Hepatocyte (in vitro differentiated cells): ENCODE measurements around the gene RREB1.

ENCODE experiments used
- CTCF ChIP-seq: fragments of 200-600 bp; sonication (generic); IDR thresholded peaks from 2 replicates; pipeline ENCODE4 v1.5.1; 2016; ENCODE audit warnings: antibody characterized with exemption, mild to moderate bottlenecking; ENCODE audit not compliant: poor library complexity
- EZH2 ChIP-seq: fragments of 200-600 bp; sonication (generic); IDR thresholded peaks from 2 replicates; pipeline ENCODE4 v1.6.1; 2016; ENCODE audit warnings: antibody characterized with exemption, mild to moderate bottlenecking, borderline replicate concordance
- EZH2phosphoT487 ChIP-seq: fragments of 200-600 bp; sonication (generic); IDR thresholded peaks from one replicate; pipeline ENCODE4 v1.6.1; 2018; ENCODE audit warnings: antibody characterized with exemption, mild to moderate bottlenecking, low read depth, moderate library complexity; ENCODE audit not compliant: unreplicated experiment, severe bottlenecking

GRCh38 chr6:7150381-7151064 is 42.8 kb downstream of the RREB1 start:
- TF ChIP-seq EZH2 (no peak), CTCF (no peak), EZH2phosphoT487 (no peak)
